ENCODE results near the gene RPL28.

The RPL28 gene

DNA sequence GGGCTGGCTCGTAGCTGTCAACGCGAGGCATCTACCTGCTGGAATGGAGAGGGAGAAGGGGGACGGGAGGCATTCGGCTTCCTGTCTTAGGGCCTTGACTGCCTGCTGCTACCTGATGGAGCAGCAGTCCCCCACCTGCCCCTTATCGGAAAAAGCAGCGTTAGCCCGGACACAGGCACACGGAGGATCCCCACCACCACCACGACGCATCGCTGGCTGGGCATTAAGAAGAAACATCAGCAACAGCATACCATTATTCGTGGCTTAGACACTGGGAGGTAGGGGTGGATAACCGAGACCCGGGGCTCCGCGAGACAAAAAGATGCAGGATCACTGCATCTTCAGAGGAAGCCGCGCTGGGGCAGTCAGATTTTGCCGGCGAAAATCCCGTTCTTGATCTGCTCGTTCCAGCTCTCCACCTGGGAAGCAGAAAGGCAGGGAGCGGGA, 32.4 kb upstream of the RPL28 start:
- DNase-seq (ENCODE audit: low read depth in 2 of 2): no peak

DNA sequence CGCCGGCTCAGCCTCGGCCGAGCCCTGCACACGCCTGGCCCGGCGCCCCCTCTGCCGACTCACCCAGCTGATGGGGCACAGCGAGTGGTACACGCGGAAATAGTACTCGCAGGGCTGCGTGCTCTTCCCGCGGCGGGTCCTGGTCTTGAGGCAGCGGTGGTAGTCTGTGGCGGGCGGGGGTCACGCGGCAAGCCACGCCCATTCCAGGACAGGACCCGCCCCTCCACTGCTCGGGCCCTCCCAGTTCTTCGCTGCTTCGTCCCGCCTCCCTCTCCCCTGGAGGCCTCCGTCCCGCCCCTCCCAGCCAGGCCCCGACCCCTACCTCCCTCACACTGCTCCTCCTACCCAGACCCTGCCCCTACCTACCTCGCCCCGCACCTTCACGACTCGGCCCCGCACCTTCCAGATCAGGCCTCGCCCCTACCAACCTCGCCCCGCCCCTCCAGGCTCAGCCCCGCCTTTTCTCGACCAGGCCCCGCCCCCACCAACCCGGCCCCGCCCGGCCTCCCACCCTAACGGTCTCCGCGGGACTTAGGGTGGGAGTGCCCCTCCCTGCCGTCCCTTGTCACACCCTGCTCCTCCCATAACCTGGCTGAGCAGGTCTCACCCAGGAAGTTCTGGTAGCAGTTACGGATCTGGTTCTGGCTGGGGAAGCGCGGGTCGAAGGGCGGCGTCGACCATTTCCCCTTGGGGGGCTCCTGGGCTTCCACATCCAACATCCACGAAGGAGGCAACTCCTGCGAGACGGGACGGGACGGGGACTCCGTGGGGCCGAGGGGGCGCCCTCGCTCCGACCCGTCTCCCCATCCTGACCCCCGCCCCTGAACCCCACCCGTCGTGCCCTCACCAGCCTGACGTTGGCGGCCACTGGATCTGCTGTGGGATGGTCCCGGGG, 31.7 kb upstream of the RPL28 start:
- peak; percentile 13 to 39 for DNase-seq (ENCODE audit: low read depth in 2 of 2)

DNA sequence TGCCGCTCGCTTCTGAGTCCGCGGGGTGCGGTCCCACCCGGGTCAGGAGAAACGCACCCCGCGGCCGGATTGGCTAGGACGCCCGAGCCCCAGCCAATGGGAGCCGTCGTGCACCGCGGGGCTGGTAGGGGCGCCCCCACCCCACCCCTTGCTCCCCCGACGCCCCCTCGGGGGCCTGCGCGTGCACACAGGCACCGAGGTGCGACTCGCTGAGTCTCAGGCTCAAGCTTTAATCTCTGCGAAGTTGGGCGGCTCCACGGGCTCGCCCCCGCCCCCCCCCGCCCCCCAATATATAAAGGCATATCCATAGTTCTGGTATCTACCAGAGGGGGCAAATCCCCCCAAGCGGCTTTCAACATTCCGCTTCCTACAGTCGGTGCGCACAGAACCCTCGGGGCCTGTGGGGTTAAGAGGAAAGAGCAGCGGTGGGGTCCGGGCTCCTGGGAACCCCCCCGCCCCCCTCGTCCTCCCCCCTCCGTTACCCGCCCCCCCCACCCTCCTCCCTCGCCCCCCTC, 31.0 kb upstream of the RPL28 start, which contains the start of gene COX6B2:
COX6B2 (minus strand) TSS at position 22 of the 515 bp plus-strand sequence. CDS start 198 bp downstream, outside the sequence.
- DNase-seq (ENCODE audit: low read depth in 2 of 2): no peak

DNA sequence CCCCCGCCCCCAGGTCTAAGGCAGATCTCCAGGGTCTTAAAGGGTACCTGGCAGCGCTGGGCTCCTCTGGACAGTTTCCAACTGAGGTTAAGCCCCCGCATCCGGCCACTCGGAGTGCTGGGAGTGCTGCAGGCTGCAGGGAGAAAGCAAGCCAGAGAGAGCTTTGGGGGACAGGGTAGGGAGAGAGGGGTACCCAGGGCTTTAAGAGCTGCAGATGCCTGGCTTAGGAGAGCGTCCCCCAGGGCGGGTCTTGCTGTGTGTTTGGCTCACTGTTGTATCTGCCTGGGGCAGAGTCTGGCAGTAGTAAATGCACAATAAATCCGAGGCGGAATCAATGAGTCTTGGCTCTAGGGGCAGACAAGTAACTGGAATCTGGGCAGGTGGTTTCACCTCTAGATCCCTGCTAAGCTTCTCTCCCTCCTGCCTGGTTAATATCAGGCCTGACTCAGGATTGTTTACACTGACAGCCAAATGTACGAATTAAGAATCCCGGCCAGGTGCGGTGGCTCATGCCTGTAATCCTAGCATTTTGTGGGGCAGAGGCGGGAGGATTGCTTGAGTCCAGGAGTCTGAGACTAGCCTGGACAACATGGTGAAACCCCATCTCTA, 30.4 kb upstream of the RPL28 start:
- DNase-seq (ENCODE audit: low read depth in 2 of 2): no peak

DNA sequence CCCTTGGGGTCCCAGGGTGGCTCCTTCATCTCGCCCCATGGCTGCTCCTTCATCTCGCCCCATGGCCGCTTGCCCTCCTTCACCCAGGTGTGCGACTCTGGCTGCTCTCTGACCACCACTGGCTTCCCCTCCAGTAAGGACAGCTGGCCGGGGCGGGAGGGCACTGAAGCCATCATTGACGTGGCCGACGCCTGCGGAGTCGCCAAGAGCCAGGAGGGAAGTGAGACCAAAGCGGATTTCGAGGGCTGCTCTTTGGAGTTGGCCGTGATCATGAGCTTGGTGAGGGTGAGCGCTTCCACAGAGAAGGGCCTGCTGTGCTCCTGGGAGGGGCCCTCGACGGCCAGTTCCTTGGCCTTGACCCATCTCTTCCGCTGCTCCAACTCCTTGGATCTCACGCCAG, 27.2 kb upstream of the RPL28 start:
- no peak for DNase-seq (ENCODE audit: low read depth in 2 of 2)

DNA sequence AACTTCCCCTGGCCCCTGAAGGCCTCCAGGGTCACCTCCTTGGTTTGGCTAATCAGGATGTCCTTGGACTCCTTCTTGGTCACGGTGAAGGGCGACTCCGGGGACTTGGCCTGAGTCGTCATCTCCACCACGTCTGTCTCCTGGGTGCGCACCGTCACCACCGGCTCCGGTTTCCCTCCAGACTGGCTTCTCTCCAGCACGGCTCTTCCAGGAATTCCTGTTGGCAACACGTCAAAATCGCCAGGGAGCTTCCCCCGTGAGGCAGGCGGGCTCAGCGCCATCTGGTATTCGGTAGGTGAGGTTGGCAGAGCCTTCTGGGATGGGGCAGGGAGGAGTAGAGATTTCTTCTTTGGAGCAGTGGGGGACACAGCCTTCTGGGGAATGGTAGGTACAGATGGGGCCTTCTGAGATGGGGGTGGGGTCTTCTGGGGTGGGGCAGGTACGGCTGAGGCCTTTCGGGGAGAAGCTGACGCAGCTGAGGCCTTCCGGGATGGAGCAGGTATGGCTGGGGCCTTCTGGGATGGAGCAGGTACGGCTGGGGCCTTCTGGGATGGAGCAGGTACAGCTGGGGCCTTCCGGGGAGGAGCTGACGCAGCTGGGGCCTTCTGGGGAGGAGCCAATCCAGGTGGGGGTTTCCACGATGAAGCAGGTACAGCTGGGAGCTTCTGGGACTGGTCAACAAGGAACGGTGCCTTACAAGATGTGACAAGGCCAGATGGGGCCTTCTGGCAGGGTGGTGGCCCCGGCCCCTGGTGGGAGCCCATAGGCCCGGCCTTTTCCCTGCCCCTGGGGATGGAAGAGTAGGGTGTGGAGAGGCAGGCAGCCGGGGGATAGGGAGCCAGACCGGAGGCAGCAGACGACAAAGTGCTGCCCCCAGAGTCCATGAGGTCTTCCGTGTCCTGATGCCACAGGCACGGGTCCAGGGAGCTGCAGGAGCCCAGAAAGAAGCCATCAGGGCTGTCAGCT, 26.5 kb upstream of the RPL28 start:
- no peak for DNase-seq (ENCODE audit: low read depth in 2 of 2)

DNA sequence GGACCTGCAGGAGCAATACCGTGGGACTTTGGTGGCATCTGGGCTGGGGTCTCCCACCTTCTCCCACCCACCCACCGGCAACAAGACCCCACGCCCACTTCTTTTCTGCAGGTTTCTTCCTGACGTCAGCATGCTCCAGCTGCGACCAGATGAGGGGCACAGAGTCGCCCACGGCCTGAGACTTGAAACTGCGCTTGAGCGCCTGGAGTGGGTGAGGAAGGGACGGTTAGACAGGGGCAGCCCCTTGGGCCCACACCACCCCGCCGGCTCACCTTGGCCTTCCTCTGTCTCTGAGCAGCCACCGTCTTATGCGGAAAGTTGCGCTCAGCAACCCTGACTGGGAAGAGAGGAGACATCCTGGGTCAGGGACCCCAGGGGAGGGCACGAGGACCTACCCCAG, 24.8 kb upstream of the RPL28 start:
- no peak for DNase-seq (ENCODE audit: low read depth in 2 of 2)

DNA sequence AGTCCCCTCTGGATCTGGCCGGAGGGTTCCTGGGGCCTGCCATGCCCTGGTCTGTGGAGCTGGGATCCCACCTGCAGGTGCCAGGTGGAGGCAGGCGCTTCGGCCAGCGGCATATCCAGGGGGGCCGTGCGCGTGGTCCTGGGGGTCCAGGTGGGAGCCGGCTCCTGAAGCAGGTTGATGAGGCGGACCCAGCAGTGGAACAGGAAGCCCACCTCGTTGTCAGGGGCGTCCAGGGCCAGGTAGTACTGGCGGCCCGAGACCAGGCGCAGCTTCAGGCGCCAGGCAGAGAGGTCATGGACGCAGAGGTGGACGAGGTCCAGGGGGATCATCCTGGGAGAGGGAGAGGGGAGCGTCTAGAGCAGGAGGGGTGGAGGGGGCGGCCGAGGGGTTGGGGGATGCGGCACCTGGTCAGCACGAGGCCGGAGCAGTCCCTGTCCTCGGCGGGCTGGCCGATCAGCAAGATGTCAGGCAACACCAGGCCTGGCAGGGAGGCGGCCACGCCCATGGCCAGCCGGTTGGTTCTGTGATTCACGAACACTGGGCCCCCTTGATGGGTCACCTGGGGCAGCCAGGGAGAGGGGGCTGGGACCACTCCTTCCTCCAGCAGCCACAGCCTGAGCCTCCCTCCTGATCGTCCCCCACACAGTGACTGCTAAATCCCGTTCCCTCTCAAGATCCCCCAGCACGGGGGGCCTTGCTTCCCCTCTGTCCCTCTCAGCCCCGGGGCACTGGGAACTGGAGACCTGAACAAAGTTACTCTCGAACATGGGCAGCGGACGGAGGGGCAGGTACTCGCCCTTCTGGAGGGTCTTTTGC, 23.4 kb upstream of the RPL28 start:
- DNase-seq (ENCODE audit: low read depth in 2 of 2): no peak

DNA sequence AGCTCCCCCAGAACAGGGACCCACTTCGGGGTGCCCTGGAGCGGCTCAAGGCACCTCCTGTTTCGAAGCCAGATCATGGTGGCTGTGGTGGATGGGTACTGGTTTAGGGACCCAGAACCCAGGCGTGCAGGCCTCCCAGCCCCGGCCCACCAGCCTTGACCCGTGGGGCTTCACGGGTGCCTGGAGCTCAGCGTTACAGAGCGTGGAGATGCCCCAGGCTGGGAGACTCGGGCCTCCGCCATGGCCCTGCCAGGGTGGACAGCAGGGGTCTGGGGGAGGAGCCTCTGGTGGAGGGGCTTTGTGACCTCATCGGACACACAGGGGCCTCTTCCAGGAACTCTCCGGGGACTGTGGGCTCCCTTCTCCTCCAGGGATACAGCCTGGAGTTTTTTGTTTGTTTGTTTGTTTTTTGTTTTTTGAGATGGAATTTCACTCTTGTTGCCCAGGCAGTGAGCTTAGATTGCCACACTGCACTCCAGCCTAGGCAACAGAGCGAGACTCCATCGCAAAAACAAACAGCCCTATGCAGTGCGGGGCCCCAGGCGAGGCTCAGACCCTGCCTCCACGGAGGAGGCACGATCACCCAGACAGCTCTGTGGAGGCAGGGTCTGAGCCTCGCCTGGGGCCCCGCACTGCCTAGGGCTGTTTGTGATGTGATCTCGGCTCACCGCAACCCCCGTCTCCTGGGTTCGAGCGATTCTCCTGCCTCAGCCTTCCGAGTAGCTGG, 22.6 kb upstream of the RPL28 start, which contains the start of gene GARIN5B:
GARIN5B (minus strand) TSS at position 271 of the 727 bp plus-strand sequence; CDS start at position 77, 194 bp downstream.
- no peak for DNase-seq (ENCODE audit: low read depth in 2 of 2)

DNA sequence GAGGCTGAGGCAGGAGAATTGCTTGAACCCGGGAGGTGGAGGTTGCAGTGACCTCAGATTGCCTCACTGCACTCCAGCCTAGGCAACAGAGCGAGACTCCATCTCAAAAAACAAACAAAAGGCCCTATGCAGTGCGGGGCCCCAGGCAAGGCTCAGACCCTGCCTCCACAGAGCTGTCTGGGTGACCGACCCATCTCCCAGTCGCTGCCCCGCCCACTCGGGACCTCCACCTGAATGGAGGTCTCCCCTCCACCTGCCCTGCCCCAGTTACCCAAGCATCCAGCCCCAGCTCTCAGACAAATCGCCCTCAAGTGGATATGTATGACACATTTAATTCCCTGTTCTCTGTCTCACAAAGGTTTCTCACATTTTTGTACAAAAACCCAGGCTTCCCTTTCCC, 20.5 kb upstream of the RPL28 start:
- DNase-seq (ENCODE audit: low read depth in 2 of 2): no peak

DNA sequence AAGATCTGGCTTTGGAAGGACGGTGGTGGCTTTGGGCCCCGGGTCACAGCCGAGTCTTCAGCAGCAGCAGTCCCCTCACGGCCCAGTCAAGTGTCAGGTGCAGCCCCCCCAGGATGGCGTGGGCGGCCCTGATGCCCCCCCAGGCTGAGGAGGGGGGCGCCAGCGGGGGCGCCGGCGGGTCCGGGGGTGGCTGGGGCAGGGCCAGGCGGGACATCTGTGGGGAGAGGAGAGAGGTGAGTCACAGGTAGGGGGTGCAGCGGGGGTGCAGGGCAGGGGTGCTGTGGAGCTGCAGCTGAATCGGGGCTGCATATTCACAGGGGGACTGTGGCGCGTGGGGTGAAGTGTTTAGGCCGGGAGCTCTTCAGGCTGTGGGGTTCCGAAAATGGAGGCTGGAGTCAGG, 19.8 kb upstream of the RPL28 start:
- no peak for DNase-seq (ENCODE audit: low read depth in 2 of 2)

DNA sequence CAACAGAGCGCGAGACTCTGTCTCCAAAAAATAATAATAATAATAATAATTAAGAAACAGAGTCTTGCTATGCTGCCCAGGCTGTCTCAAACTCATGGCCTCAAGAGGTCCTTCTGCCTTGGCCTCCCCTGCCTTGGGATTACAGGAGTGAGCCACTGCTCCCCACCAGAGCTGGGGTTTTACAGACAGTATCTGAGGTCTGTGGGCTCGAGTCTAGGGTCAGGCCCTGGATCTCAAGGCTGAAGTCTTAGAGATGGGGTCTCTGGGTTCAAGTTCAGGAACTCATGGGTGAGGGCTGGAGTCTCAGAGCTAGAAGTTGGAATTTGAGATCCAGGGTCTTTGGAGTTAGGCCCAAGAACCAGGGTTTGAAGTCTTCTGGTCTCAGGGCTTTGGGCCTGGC, 18.9 kb upstream of the RPL28 start:
- DNase-seq (ENCODE audit: low read depth in 2 of 2): no peak

DNA sequence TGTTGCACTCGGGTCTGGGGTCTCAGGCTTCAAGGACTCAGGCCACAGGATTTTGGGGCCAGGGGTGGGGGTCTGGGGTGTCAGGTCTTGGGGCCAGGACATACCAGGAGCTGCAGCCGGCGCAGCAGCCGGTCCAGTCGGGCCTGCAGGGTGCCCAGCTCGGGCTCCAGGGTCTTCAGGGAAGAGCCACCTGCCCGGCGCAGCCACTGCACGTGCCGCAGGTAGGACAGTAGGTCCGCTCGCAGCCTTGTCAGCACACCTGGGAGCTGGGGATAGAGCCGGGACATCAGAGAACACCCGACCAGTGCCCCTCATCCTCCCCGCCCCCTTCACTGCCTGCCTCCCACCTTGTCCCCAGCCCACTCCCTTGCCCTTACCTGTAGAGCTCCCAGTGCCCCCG, 17.6 kb upstream of the RPL28 start:
- no peak for DNase-seq (ENCODE audit: low read depth in 2 of 2)

DNA sequence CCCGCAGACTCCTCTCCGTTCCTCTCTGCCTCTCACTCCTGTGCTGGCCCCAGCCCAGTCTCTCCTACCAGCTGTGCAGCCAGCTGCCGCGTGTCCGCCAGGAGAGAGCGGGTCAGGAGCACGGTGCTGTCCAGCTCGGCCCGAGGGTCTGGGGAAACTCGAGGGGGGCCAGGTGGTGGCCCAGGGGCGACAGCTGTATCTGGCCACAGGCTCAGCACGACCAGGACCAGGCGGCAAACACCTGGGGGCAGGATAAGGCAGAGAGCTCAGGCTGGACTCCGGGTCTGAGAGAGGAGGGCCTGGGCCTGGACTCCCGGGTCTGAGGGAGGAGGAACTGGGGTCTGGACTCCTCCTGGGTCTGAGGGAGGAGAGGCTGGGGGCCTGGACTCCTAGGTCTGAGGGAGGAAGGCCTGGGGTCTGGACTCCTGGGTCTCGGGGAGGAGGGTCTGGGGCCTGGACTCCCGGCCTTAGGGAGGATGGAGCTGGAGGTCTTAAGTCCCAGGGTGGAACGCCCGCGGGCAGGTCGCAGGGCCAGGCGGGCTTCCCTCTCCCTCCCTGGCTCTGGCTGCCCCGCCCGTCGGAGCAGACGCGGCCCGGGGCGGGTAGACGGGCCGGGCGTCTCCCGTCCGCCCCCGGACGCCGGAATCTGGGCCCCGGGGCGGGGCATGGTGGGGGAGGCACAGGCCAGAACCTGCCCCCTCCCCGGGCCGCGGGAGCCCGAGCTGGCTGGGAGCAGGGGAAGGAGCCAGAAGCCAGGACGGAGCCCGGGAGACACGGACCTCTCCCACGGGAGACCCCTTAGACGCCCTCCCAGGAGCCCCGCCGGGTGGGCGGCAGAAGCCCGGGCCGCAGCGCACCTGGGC, 16.8 kb upstream of the RPL28 start:
- DNase-seq (ENCODE audit: low read depth in 2 of 2): peak in 1 of 2 donors; percentile 32

DNA sequence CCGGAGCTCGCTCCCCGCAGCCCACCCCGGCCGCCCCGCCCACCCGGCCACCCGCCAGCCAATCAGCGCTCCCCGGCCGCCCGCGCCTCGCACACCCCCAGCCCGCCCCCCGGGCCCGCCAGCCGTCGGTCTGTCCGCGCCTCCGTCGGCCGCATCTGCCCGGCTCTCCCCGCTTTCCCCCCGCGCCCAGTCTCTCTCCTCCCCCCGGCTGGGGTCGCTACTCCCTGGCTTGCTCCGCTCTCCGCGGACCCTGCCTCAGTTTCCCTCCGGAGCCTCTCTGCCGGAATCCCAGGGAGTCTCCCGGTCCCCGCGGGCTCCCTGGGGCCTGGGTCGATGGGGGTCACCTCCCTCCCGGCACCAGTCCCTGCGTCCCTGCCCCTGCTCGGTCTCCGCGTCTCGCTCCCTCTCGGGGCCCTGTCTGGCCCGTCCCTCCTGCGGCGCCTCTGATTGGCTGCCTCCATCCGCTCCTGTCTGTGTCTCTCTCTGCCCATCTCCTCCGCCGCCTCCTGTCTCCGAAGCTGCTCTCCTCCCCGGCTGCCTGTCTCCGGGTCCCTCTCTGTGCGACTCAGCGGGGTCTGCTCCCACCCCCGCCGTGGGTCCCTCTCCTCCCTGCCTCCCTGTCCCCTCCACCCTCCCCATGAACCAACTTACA, 16.0 kb upstream of the RPL28 start:
- no peak for DNase-seq (ENCODE audit: low read depth in 2 of 2)

DNA sequence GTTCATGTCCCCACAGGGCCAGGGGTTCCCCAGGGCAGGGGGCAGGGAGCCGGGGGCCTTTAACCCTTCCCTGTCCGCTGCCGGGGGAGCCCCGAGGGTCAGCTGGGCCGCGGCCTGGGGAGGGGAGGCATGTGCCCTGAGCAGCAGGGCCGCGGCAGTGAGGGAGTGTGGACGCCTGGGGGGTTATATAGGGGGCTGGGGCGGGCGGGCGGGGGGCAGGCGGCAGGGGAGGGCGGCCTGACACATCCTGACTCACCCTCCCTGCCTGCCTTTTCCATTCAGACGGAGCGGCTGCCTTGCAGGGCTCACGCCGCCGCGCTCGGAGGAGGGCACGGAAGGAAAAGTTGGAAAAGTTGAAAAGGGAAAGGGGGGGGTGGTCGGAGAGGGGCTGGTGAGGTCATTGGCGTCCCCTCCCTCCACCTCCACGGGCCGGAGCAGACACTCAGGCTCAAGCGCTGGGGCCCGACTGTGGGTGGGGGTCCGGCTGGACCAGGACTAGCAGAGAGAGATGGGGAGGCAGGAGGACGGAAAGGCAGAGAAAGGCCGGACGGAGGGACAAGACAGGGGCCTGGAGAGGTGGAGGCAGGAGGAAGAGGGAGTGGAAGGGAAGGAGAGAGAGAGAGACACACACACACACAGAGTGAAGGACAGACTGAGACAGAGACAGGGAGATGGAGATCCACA, 15.3 kb upstream of the RPL28 start, which contains the start of gene IL11:
IL11 (minus strand) TSS at position 159 of the 684 bp plus-strand sequence; CDS start at position 6, 153 bp downstream.
- no peak for DNase-seq (ENCODE audit: low read depth in 2 of 2)

DNA sequence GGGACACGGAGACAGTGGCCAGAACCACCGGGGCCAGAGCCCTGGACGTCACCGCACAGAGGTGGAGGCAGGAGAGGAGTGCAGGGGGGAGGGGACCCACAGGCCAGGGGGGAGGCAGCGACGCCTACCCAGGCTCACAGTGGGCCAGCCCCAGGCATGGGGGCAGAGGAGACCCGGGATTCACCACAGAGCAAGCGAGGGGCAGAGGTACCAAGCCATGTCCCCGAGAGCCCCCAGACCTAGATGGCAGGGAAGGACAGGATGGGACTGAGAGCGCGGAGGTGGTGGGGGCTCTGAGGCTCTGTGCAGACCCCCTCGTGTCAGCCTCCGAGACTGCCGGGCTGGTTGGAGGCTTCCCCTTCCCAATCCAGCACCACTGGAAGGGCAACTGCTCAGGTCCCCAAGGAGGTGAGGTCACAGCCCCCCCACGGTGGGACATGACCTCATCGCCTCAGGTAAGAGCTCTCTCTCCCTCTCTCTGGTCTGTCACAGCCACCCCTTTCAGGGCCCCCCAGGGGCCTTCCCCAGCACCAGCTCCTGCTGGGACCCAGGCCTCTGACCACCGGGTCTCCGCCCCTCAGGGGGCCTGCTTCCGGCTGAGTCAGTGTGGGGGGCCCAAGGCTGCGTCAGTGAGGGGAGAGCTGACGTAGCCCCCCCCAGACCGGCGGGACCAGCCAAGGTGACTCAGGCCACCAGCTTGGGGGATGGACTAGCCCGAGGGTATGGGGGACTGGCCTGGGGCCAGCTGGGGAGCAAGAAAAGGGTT, 13.2 kb upstream of the RPL28 start:
- DNase-seq (ENCODE audit: low read depth in 2 of 2): no peak
